Stimulated activated CD8-positive, alpha-beta memory T cell treated with anti-CD3 and anti-CD28 coated beads, Interleukin-7, amount 100 ng/mL, for 24 hours (primary cell): ENCODE data around the gene SPDYE2.
"Not testable (repeated sequence)": the region's sequence is repeated elsewhere in the genome, so short reads cannot be mapped to it uniquely, and the experiment has no call there.

Experiments used
- DNase-seq: peaks from one replicate; pipeline ENCODE4 v3.0.0-alpha.2; 2020; ENCODE audit warnings: low read depth

Gene SPDYE2

GRCh38 chr7:102604431-102605145 is 53.6 kb downstream of the SPDYE2 start:
- not testable (repeated sequence) for DNase-seq

GRCh38 chr7:102606848-102607247 is 55.8 kb downstream of the SPDYE2 start:
- DNase-seq, result not testable (repeated sequence)

- not testable (repeated sequence) for DNase-seq
Observed at GRCh38 chr7:102609734-102610133, 58.7 kb downstream of the SPDYE2 start.

GRCh38 chr7:102610441-102610840 is 59.4 kb downstream of the SPDYE2 start:
- DNase-seq, result not testable (repeated sequence)

GRCh38 chr7:102611013-102611674 is 60.1 kb downstream of the SPDYE2 start:
- not testable (repeated sequence) for DNase-seq

GRCh38 chr7:102611675-102612325 is 60.8 kb downstream of the SPDYE2 start:
- DNase-seq, result not testable (repeated sequence)
